ENCODE data around the gene TSGA10. TPM values are rescaled to one million over a fixed set of nuclear protein-coding genes. Genes with fewer than 3 reads are reported as not detected.

The TSGA10 gene
- total and polyA plus RNA-seq, 4 donors, result 3.8 to 37.3 (median 9.1) TPM

DNA sequence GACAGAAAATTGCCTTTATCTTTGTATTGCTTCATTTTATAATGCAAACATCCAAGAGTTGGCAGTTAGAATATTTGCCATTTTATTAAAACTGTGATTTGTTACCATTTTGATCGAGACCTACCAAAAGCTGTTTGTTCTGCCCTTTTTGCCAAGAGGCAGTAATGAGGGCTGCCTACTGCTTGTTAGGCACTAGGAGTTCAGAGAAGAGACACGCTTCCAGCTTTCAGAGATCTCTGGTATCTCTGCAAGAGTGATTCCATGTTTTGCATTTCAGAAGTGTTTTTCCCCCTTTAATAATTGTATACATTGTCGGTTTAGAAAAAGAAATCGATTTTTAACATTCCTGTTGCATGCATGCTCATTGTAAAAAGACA, 26.9 kb upstream of the TSGA10 start:
- TF ChIP-seq, protein P1, sequence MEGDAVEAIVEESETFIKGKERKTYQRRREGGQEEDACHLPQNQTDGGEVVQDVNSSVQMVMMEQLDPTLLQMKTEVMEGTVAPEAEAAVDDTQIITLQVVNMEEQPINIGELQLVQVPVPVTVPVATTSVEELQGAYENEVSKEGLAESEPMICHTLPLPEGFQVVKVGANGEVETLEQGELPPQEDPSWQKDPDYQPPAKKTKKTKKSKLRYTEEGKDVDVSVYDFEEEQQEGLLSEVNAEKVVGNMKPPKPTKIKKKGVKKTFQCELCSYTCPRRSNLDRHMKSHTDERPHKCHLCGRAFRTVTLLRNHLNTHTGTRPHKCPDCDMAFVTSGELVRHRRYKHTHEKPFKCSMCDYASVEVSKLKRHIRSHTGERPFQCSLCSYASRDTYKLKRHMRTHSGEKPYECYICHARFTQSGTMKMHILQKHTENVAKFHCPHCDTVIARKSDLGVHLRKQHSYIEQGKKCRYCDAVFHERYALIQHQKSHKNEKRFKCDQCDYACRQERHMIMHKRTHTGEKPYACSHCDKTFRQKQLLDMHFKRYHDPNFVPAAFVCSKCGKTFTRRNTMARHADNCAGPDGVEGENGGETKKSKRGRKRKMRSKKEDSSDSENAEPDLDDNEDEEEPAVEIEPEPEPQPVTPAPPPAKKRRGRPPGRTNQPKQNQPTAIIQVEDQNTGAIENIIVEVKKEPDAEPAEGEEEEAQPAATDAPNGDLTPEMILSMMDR (IDR thresholded peaks at IDR 0.05; ENCODE audit: control extremely low read depth, extremely low read depth), result no peak
- ATAC-seq (ENCODE audit: insufficient read depth, low FRiP score) (no peak), DNase-seq (peak in 1 of 3 donors; percentile 12)
- Histone ChIP-seq H3K9me3 (ENCODE audit: control insufficient read depth in 4 of 4, insufficient read depth in 3 of 4, low read length in 3 of 4) (peaks cover 0 to 3% (median 0%) of the 10 kb centered on the region in 4 donors), H3K27me3 (ENCODE audit: control insufficient read depth in 3 of 3, insufficient read depth in 3 of 3, low read length in 2 of 3) (no peaks in the 10 kb centered on the region), H3K27ac (ENCODE audit: low read depth in 1 of 2, low read length in 1 of 2) (peak overlapping the region in 1 of 2 donors; percentile 76), H3K36me3 (ENCODE audit: control insufficient read depth in 4 of 4, insufficient read depth in 4 of 4, low read length in 4 of 4) (no peaks in the 10 kb centered on the region), H3K4me1 (ENCODE audit: control insufficient read depth in 5 of 5, insufficient read depth in 5 of 5, low read length in 5 of 5) (peaks cover 0 to 18% (median 7%) of the 10 kb centered on the region in 5 donors), H3K9ac (ENCODE audit: insufficient read depth in 1 of 2, low read length in 2 of 2) (peak overlapping the region; percentile 81 to 97), H3K4me3 (peak overlapping the region; percentile 98)
- WGBS, 2 donors, result 3 to 4% methylated on average over 4 of the region's 4 CpGs

DNA sequence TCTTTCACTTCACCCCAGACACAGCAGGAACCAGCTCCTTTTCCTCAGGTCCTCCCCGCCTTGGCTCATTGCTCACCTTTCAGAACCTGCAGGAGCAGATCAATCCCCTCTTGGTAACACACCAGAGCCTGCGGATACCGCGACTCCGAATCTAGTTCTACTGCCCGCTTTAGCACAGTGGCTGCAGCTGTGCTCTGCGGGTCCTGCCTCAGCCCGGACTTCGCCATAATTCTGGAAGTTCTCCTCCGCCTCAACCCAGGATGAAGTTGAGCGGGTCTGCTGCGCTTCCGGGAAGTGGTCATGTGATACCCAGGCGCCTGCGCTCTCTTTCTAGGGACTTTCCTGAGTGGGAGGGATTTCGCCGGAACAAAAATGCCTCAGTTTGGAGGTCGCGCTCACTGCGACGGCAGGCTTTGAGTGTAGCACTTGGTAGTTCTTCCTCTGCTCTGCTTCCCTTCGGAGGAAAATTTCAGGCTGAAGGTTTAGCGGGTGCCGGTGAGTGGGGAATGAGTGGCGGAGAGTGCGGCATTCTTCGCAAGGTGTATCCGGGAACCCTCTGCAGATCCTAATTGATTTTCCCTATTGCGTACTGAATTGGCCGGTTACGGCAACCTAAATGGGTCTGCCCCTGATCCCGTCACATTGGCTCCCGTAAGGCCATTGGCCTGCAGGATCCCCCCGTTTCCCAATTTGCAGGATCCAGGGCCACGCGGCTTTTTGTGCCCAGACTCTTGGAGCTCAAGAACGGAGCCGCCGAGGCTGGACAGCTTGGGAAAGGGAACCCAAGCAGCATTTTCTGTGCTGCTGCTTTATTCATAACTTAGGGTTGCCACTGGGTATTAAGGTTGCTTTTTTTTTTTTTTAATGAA, 26.2 kb upstream of the TSGA10 start, which contains the start of the genes MITD1 and MRPL30:
Gene MITD1, minus strand, starts transcription at position 304 of the 869 bp plus-strand sequence. Its CDS starts 77 bp downstream, at position 227.
Gene MRPL30, plus strand, starts transcription at position 430 of the 869 bp plus-strand sequence. CDS start 5,020 bp downstream, outside the sequence.
- Histone ChIP-seq H3K9me3 (ENCODE audit: control insufficient read depth in 4 of 4, insufficient read depth in 3 of 4, low read length in 3 of 4) (peaks cover 0 to 3% (median 0%) of the 10 kb centered on the region in 4 donors), H3K4me3 (peak within 1 kb of the TSS; percentile 98), H3K9ac (ENCODE audit: insufficient read depth in 1 of 2, low read length in 2 of 2) (peak within 1 kb of the TSS; percentile 81 to 97), H3K27ac (ENCODE audit: low read depth in 1 of 2, low read length in 1 of 2) (peak within 1 kb of the TSS; percentile 76 to 95), H3K4me1 (ENCODE audit: control insufficient read depth in 5 of 5, insufficient read depth in 5 of 5, low read length in 5 of 5) (peaks cover 0 to 18% (median 7%) of the 10 kb centered on the region in 5 donors), H3K27me3 (ENCODE audit: control insufficient read depth in 3 of 3, insufficient read depth in 3 of 3, low read length in 2 of 3) (no peaks in the 10 kb centered on the region), H3K36me3 (ENCODE audit: control insufficient read depth in 4 of 4, insufficient read depth in 4 of 4, low read length in 4 of 4) (no peaks in the 10 kb centered on the region)
- peak; percentile 96 to 98 (median 98) for DNase-seq
- TF ChIP-seq, protein P1 (IDR thresholded peaks at IDR 0.05; ENCODE audit: control extremely low read depth, extremely low read depth), result no peak
- peak; percentile 91 for ATAC-seq (ENCODE audit: insufficient read depth, low FRiP score)
- 0% methylated on average over 39 of the region's 39 CpGs for WGBS, 2 donors

DNA sequence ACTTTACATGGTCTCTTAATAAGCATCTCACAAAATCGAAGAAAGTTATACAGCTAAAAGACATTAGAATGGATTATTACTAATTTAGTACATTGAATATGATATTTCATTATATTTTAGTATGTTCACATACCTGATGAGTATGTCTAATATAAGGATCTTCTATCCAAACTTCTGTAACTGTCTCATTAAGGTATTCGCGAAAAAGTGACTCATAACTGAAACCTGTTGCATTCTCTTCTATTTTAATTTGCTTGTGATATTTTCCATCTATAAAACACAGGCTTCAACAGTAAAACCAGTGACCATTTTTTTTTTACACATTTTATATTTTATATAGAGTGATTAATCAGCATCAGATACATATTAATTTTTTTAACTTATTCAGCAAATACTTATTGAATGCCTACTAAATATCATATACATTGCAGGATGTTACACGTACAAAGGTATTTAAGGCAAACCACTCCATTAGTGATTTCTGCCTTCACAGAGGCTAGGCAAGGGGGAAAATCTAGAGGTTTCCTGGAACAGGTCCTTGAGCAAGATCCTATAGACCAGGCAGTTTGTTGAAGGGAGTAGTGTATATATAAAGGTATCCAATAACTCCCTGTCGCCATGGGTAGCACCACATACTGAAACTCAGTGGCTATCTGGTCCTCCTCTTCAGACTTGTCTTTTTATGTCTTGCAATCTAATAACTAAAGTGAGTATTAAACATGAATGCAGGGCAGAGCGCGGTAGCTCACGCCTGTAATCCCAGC, 16.8 kb upstream of the TSGA10 start:
- TF ChIP-seq, protein P1 (IDR thresholded peaks at IDR 0.05; ENCODE audit: control extremely low read depth, extremely low read depth), result no peak
- Histone ChIP-seq H3K4me1 (ENCODE audit: control insufficient read depth in 5 of 5, insufficient read depth in 5 of 5, low read length in 5 of 5) (no peaks in the 10 kb centered on the region), H3K27ac (ENCODE audit: low read depth in 1 of 2, low read length in 1 of 2) (no peak overlapping the region), H3K9me3 (ENCODE audit: control insufficient read depth in 4 of 4, insufficient read depth in 3 of 4, low read length in 3 of 4) (no peaks in the 10 kb centered on the region), H3K4me3 (no peak overlapping the region), H3K36me3 (ENCODE audit: control insufficient read depth in 4 of 4, insufficient read depth in 4 of 4, low read length in 4 of 4) (peaks cover 8 to 14% (median 10%) of the 10 kb centered on the region in 4 donors), H3K27me3 (ENCODE audit: control insufficient read depth in 3 of 3, insufficient read depth in 3 of 3, low read length in 2 of 3) (no peaks in the 10 kb centered on the region), H3K9ac (ENCODE audit: insufficient read depth in 1 of 2, low read length in 2 of 2) (no peak overlapping the region)
- DNase-seq (no peak), ATAC-seq (ENCODE audit: insufficient read depth, low FRiP score) (no peak)
- WGBS, 2 donors, result 97% methylated on average over 8 of the region's 8 CpGs
